ENCODE measurements around the gene EIF2B4.

GRCh38 chr2:27409321-27410073 lies 39.4 kb upstream of the EIF2B4 start, which contains the start of gene PPM1G:
- TF ChIP-seq CAMTA2 (CRISPR knock-in tag; IDR thresholded peaks at IDR 0.05; ENCODE audit: borderline replicate concordance) (no peak; the same call in 1 of the 2 replicates), ZNF775 (CRISPR knock-in tag; IDR thresholded peaks at IDR 0.05; ENCODE audit: borderline replicate concordance) (no peak; the same call in 1 of the 2 replicates), KDM1A (CRISPR knock-in tag; IDR thresholded peaks at IDR 0.05) (0 out of 2 replicates have a peak, but pooled peaks have one; percentile 16), FOXA1 (IDR thresholded peaks at IDR 0.05) (no peak), FOXA1 (CRISPR knock-in tag; IDR thresholded peaks at IDR 0.05) (no peak), ZNF280D (CRISPR knock-in tag; IDR thresholded peaks at IDR 0.05) (peak; percentile 73; the same call in 1 of the 2 replicates), HMGXB4 (CRISPR knock-in tag; IDR thresholded peaks at IDR 0.05; ENCODE audit: borderline replicate concordance in 1 of 2, low read depth in 1 of 2) (peak; percentile 80 to 94), HDAC6 (IDR thresholded peaks at IDR 0.05; ENCODE audit: low read depth, low read length) (no peak), SIN3B (IDR thresholded peaks at IDR 0.05; ENCODE audit: low read length) (no peak), ZNF678 (CRISPR knock-in tag; IDR thresholded peaks at IDR 0.05) (peak; percentile 82), POLR2A (IDR thresholded peaks at IDR 0.05; ENCODE audit: insufficient read depth in 1 of 2, low read depth in 2 of 2, low read length in 2 of 2) (peak; percentile 98 to 99), ZNF430 (CRISPR knock-in tag; IDR thresholded peaks at IDR 0.05) (peak; percentile 98), GABPA (IDR thresholded peaks at IDR 0.05; ENCODE audit: low read depth, low read length) (peak; percentile 96), GABPA (CRISPR knock-in tag; IDR thresholded peaks at IDR 0.05; ENCODE audit: low read depth) (peak; percentile 87), ZNF720 (CRISPR knock-in tag; IDR thresholded peaks at IDR 0.05) (0 out of 2 replicates have a peak, but pooled peaks have one; percentile 41), ZNF780A (CRISPR knock-in tag; IDR thresholded peaks at IDR 0.05) (no peak)
